Measurements from ENCODE around the gene ENG.
A peak's percentile ranks its signal among the peaks of the same experiment; 100 is the strongest.
"Not testable (repeated sequence)": the region's sequence is repeated elsewhere in the genome, so short reads cannot be mapped to it uniquely, and the experiment has no call there.

ENG gene

DNA sequence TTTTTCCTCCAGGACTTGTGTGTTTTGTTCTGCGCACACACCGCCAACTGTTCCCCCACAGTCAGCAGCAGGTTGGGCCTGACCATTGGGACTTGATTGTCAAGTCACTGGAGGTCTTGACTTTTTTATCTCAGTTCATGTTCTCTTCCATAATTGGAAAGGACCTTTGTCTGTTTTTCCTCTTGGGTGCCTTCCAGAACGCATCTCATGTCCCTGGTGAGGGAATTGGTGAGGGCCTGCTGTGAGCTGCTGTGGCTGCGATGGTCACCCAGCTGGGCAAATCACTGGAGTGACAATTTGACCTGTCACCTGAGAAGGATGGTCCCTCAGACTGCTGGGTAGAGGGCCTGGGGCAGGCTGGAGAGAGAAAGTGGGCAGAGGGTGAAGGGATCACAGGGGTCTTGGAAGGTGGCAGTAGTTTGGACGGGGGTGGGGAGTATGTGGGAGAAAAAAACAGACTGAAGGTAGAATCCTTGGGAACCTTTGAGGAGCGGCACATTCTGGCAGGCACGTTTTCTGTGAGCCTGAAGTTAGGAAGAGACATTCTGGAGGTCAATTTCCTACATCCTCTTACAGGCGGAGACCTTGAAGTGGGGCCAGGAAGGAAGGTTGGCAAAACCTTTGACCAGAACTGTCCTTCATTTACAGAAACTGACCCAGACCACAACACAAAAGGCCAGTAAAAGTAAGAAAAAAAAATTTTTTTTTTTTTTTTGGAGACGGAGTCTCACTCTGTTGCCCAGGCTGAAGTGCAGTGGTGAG lies 64.2 kb downstream of the ENG start:
- DNase-seq: no peak

DNA sequence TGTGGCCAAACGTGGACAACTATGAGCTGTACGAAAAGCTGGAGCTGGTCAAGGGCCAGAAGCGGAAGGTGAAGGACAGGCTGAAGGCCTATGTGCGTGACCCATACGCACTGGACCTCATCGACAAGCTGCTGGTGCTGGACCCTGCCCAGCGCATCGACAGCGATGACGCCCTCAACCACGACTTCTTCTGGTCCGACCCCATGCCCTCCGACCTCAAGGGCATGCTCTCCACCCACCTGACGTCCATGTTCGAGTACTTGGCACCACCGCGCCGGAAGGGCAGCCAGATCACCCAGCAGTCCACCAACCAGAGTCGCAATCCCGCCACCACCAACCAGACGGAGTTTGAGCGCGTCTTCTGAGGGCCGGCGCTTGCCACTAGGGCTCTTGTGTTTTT lies 65.3 kb downstream of the ENG start:
- DNase-seq: no peak

GRCh38 chr9:127788337-127789011 lies 66.0 kb downstream of the ENG start:
- no peak for DNase-seq

GRCh38 chr9:127786773-127787104 lies 67.7 kb downstream of the ENG start:
- DNase-seq: no peak

GRCh38 chr9:127785933-127786772 lies 68.3 kb downstream of the ENG start, which contains the start of gene CDK9:
Gene CDK9 (plus strand): TSS chr9:127786034. CDS start chr9:127786149, 115 bp downstream.
- DNase-seq: peak; percentile 42

DNA sequence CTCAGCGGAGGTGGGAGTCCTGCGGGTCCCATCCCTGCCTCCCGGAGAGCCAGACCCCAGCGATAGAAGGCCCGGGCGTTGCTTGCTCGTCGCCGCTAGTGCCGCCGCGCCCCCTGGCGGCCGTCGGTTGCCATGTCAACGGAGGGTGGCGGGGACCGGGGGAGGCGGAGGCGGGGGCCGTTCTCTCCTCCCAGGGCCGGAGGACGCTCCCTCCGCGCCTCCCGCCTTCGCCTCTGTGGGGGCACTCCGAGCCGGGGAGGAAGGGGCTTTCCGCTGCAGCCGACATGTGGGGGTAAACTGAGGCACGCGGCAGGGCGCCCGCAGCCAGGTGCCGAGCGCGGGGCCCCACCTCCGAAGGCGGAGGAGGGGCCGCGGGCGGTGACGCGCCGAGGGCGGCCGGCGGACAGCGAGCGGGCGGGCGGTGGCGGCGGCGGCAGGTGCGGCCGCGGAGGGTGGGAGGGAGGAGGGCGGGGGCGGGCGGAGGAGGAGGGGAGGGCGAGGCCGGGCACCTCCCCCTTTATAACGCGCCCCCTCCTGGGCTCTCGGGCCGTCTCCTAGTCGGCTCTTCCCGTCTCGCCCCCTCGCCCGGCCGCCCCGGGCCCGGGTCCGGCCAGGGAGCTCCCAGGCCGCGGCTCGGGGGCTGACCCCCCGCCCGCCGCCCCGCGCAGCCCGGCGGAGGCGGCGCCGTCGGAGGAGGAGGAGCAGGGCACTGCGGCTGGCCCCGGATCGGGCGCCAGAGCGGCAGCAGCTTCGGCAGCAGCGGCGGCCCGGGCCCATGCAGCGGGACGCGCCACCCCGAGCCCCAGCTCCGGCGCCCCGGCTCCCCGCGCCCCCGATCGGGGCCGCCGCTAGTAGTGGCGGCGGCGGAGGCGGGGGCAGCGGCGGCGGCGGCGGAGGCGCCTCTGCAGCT lies 69.2 kb downstream of the ENG start:
- no peak for DNase-seq

DNA sequence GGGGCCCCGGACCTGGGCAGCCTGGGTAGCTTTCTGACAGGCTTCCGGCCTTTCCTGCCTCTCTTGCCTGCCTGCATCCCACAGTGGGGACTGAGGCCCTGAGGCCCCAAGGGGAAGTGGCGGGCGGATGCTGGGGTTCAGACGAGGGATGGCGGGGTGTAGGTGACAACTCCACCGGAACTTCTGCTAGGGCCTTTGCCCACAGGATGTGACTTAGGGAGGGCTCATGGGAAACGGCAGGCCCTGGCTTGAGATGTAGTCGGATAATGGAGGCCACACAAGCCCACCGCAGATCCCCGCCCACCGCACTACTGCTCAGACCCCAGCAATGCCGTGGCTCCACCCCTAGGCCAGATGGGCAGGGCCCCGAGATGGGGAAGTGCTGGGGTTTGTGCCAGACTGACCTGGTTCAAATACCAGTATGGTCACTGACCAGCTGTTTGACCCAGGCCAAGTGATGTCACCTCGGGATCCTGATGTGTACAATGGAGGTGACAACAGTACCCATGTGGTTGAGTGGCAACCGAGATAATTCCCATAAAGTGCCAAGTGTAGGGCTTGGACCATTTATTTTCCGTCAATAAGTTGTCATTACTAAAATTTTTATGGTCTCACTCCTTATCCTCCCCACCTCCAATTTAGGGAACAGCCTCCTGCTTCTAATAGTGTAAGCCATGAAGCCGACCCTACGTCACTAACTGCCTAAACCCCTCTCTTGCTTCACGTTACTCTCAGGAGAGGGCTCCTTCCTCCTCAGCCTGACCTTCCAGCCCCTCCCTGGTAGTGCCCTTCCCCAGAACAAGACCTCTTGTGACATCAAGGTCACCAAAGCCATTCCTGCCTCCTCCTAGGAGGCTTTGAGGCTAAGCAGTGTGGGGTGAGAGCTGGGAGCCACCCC lies 71.1 kb downstream of the ENG start:
- DNase-seq: no peak

DNA sequence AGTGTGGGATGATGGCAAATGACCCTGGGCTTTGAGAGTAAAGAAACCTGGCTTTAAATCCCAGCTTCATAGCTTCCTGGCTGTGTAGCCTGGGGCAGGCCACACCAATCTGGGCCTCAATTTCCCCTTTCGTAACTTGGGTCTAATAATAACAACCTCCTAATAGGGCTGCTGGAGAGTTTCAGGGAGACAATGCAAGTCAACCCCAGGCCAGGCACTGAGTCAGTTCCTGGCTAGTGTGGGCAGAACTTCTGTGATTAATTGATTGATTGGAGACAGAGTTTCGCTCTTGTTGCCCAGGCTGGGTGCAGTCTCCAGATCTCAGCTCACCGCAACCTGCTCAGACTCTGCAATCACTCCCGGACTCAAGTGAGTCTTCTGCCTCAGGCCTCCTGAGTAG lies 72.7 kb downstream of the ENG start:
- DNase-seq: no peak

- not testable (repeated sequence) for DNase-seq
Measured at GRCh38 chr9:127780909-127781308, 73.5 kb downstream of the ENG start.

GRCh38 chr9:127780126-127780885 lies 74.2 kb downstream of the ENG start:
- no peak for DNase-seq

DNA sequence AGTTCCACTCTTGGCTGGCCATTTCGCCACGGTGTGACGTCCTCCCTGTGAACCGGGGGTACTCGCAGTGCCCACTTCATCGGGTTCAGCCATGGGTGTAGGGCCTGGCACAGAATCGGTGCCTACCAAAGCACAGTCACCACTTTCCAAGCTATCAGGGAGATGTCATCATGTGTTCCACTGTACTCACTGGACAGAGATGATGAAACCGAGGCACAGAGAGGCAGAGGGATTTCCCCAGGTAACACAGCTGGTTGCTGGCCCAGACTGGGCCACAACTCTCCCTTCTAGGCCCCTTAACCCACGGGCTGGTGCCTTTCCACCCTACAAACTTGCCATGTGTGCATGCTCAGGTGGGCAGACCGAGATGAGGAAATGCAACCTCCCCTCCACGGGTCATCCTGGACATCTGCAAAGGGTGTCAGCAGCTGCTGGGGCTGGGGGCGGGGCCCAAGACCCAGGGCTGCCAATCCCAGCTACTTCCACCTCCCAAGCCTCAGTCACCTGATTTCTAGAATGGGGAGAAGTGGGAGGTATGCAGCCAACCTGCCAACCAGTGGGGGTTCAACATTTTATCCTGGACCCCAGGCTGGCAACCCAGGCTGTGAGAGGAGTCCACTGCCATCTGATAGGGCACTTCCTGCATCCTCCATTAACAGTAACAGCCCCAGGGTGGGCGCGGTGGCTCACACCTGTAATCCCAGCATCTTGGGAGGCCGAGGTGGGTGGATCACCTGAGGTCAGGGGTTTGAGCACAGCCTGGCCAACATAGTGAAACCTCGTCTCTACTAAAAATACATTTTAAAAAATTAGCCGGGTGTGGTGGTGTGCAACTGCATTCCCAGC lies 75.1 kb downstream of the ENG start:
- DNase-seq: no peak

DNA sequence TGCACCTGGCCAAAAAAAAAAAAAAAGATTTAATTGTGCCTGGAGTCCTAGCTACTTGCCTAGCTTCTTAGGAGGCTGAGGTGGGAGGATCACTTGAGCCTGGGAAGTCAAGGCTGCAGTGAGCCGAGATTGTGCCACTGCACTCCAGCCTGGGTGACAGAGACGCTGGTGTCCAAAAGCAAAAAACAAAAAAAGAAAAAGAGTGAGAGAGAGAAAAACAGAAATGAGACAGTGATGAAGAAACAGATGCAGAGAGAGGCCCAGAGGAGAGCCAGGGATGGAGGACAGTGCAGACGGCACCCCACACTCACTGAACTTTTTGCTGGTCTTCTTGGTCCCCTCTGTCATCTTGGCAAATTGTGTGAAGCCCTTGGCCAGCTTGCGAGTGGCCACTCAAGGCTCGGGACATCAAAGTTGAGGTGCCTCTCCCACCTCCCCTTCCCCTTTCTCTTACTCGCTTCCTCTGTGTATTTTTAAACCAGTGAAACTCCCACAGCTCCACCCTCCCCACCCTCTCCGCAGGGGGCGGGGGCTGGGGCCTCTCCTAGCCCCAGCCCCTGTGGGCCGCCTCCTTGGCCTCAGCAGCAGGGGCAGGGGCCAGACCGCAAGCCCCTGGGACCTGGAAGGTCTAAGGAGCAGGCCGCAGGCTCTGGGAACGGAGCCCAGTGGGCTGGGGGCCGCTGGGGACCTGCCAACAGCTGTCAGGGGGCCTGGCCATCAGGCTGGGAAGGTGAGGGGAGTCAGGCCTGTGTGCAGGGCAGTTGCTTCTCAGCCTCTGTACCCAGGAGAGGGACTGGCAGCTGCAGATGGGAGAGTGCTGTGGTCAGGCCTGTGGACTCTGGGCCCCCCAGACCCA lies 76.0 kb downstream of the ENG start, which contains the start of gene SH2D3C:
TSS of gene SH2D3C (minus strand) at position 387 of the 856 bp plus-strand sequence. CDS start at position 348, 39 bp downstream.
- no peak for DNase-seq

- DNase-seq: no peak
Measured at GRCh38 chr9:127777368-127777980, 77.0 kb downstream of the ENG start.

- no peak for DNase-seq
Measured at GRCh38 chr9:127776924-127777289, 77.6 kb downstream of the ENG start.

GRCh38 chr9:127776195-127776923 lies 78.1 kb downstream of the ENG start:
- DNase-seq: no peak

DNA sequence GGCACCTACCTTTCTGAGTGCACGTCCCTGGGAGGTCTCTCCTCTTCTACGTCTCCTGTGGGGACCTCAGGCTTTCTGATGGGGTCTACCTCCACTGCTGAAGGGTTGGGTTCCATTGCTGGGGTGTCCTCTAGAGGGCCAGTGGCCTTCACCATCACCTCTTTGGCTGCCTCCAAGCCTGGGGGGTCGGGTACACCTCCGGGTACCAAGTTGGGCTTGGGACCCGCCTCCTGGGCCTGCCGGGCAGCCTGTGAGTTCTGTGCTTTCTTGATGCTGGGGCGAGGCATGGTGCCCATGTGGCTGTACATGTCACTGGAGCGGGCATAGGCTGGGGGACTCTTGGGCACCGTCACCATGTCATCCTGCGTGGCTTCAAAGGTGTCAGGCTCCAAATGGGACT lies 80.5 kb downstream of the ENG start:
- no peak for DNase-seq

DNA sequence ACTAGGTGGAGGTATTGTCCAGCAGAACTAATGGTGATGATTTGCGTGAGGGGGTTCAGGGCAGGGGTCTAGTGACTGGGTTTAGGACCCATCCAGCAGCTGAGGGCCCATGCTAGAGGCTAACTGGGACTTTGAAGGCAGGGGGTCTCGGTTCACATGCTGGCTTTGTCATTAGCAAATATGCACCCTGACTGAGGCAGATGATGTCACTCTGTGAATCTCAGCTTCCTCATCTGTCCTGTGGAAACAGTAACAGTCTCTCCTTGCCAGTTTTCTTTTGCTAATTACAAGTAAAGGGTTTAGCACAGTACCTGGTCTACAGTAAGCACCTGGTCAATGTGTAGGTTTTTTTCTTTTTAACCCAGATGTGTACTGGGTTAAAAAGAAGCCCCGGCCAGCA lies 81.2 kb downstream of the ENG start:
- no peak for DNase-seq

DNA sequence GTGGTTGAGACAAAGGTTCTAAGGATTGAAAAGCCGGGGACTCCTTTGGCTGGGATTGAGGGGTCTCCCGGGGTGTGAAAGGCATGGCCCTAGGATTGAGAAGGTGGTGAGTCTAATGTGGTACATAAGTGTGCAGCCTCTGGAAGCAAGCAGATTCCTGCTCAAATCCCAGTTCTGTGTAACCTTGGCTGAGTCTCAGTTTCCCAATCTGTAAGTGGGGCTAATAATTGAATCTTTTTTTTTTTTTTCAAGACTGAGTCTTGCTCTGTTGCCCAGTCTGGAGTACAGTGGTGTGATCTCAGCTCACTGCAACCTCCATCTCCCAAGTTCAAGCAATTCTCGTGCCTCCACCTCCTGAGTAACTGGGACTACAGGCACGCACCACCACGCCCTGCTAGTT lies 81.9 kb downstream of the ENG start:
- DNase-seq: no peak
